ENCODE results near the gene BCAP29.

BCAP29 gene

GRCh38 chr7:107596881-107597581, 17.0 kb downstream of the BCAP29 start:
- no peak for TF ChIP-seq CTCF (IDR thresholded peaks at IDR 0.05; ENCODE audit: insufficient read depth, low read length, poor library complexity, severe bottlenecking)
- no peaks in the 10 kb centered on the region for H3K27me3 ChIP-seq (replicated peaks; ENCODE audit: control insufficient read depth, insufficient read depth, low read length)
- H3K4me3 ChIP-seq (replicated peaks; ENCODE audit: low read depth, low read length), result no peak overlapping the region
- no peak for DNase-seq (ENCODE audit: extremely low read depth, insufficient read length)
- H3K36me3 ChIP-seq (ENCODE audit: control insufficient read depth, insufficient read depth, low read length), result no peaks in the 10 kb centered on the region; the same call in none of the 2 replicates

- H3K36me3 ChIP-seq (ENCODE audit: control insufficient read depth, insufficient read depth, low read length), result no peaks in the 10 kb centered on the region; the same call in none of the 2 replicates
- no peak for DNase-seq (ENCODE audit: extremely low read depth, insufficient read length)
- no peaks in the 10 kb centered on the region for H3K27me3 ChIP-seq (replicated peaks; ENCODE audit: control insufficient read depth, insufficient read depth, low read length)
- TF ChIP-seq CTCF (IDR thresholded peaks at IDR 0.05; ENCODE audit: insufficient read depth, low read length, poor library complexity, severe bottlenecking), result no peak
- H3K4me3 ChIP-seq (replicated peaks; ENCODE audit: low read depth, low read length), result no peak overlapping the region
These were observed 17.5 kb downstream of the BCAP29 start for GRCh38 chr7:107597582-107597916.

- no peak for TF ChIP-seq CTCF (IDR thresholded peaks at IDR 0.05; ENCODE audit: insufficient read depth, low read length, poor library complexity, severe bottlenecking)
- Histone ChIP-seq H3K36me3 (ENCODE audit: control insufficient read depth, insufficient read depth, low read length) (no peaks in the 10 kb centered on the region; the same call in none of the 2 replicates), H3K4me3 (replicated peaks; ENCODE audit: low read depth, low read length) (no peak overlapping the region), H3K27me3 (replicated peaks; ENCODE audit: control insufficient read depth, insufficient read depth, low read length) (no peaks in the 10 kb centered on the region)
- no peak for DNase-seq (ENCODE audit: extremely low read depth, insufficient read length)
These were observed 17.9 kb downstream of the BCAP29 start for GRCh38 chr7:107597953-107598352.

GRCh38 chr7:107599262-107599661, 19.2 kb downstream of the BCAP29 start:
- Histone ChIP-seq H3K27me3 (replicated peaks; ENCODE audit: control insufficient read depth, insufficient read depth, low read length) (no peaks in the 10 kb centered on the region), H3K36me3 (ENCODE audit: control insufficient read depth, insufficient read depth, low read length) (no peaks in the 10 kb centered on the region; the same call in none of the 2 replicates), H3K4me3 (replicated peaks; ENCODE audit: low read depth, low read length) (no peak overlapping the region)
- TF ChIP-seq CTCF (IDR thresholded peaks at IDR 0.05; ENCODE audit: insufficient read depth, low read length, poor library complexity, severe bottlenecking), result no peak
- DNase-seq (ENCODE audit: extremely low read depth, insufficient read length), result no peak

GRCh38 chr7:107600816-107601215, 20.8 kb downstream of the BCAP29 start:
- DNase-seq (ENCODE audit: extremely low read depth, insufficient read length), result no peak
- H3K36me3 ChIP-seq (ENCODE audit: control insufficient read depth, insufficient read depth, low read length), result no peaks in the 10 kb centered on the region; the same call in 1 of the 2 replicates
- TF ChIP-seq CTCF (IDR thresholded peaks at IDR 0.05; ENCODE audit: insufficient read depth, low read length, poor library complexity, severe bottlenecking), result no peak
- H3K27me3 ChIP-seq (replicated peaks; ENCODE audit: control insufficient read depth, insufficient read depth, low read length), result no peaks in the 10 kb centered on the region
- no peak overlapping the region for H3K4me3 ChIP-seq (replicated peaks; ENCODE audit: low read depth, low read length)

All from GM06990 (cell line).